WTC11 (cell line): Measurements from ENCODE around the gene NDC1.

ENCODE experiments used
- ERG ChIP-seq: fragments of 250-450 bp; sonication (Bioruptor Pico); IDR thresholded peaks from 2 replicates; pipeline ENCODE4 v1.8.0; 2021; ENCODE audit warnings: mild to moderate bottlenecking
- FOXJ3 ChIP-seq: sonication (generic); formaldehyde crosslinking; IDR thresholded peaks from 2 replicates; pipeline ENCODE4 v1.9.0; 2021; ENCODE audit warnings: missing genetic modification reagents, mild to moderate bottlenecking, borderline replicate concordance
- JUN ChIP-seq: sonication (generic); formaldehyde crosslinking; IDR thresholded peaks from 2 replicates; pipeline ENCODE4 v1.8.0; 2023; ENCODE audit warnings: mild to moderate bottlenecking, missing genetic modification reagents
- NR3C1 ChIP-seq: sonication (generic); formaldehyde crosslinking; conservative IDR thresholded peaks from 2 replicates; pipeline ENCODE4 v1.8.1; 2023; ENCODE audit warnings: low read depth, mild to moderate bottlenecking, missing genetic modification reagents
- SP1 ChIP-seq: sonication (generic); formaldehyde crosslinking; conservative IDR thresholded peaks from 2 replicates; pipeline ENCODE4 v1.8.1; 2022; ENCODE audit warnings: missing genetic modification reagents
- ZNF423 ChIP-seq: fragments of 250-450 bp; sonication (Bioruptor Pico); IDR thresholded peaks from 2 replicates; pipeline ENCODE4 v2.1.2; 2022; ENCODE audit warnings: mild to moderate bottlenecking, moderate library complexity
- TF ChIP-seq, protein P1 (sequence below): fragments of 200-600 bp; IDR thresholded peaks from 2 replicates; pipeline ENCODE4 v1.8.0; 2022; ENCODE audit warnings: antibody characterized with exemption
- TF ChIP-seq, protein P2 (sequence below): sonication (generic); formaldehyde crosslinking; IDR thresholded peaks from 2 replicates; pipeline ENCODE4 v1.8.1; 2022; ENCODE audit warnings: low read depth, mild to moderate bottlenecking, moderate library complexity, missing genetic modification reagents, borderline replicate concordance
- TF ChIP-seq, protein P3 (sequence below): sonication (generic); formaldehyde crosslinking; IDR thresholded peaks from 2 replicates; pipeline ENCODE4 v1.8.0; 2022; ENCODE audit warnings: mild to moderate bottlenecking, missing genetic modification reagents

DNA sequence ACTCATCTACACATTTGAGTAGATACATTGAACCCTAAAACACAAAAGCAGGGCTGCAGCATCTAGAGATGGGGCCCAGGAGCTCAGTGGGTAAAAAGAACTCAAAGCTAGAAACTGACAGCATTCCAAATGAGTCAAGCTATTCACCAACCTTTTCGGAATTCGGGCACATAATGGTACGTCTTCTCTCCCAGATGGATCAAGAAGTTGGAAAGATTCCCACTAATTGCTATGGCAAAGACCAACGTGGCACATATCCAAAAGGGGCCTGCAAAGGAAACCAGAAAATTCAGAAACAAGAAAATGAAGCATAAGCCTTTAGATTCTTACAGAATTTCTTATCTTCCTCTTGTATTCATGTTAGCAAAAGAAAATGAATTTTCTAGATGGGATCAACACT lies 33.1 kb upstream of the NDC1 start:
- TF ChIP-seq, protein P1, sequence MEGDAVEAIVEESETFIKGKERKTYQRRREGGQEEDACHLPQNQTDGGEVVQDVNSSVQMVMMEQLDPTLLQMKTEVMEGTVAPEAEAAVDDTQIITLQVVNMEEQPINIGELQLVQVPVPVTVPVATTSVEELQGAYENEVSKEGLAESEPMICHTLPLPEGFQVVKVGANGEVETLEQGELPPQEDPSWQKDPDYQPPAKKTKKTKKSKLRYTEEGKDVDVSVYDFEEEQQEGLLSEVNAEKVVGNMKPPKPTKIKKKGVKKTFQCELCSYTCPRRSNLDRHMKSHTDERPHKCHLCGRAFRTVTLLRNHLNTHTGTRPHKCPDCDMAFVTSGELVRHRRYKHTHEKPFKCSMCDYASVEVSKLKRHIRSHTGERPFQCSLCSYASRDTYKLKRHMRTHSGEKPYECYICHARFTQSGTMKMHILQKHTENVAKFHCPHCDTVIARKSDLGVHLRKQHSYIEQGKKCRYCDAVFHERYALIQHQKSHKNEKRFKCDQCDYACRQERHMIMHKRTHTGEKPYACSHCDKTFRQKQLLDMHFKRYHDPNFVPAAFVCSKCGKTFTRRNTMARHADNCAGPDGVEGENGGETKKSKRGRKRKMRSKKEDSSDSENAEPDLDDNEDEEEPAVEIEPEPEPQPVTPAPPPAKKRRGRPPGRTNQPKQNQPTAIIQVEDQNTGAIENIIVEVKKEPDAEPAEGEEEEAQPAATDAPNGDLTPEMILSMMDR = no peak
- TF ChIP-seq SP1 (CRISPR knock-in tag) (no peak), FOXJ3 (no peak), JUN (no peak), ERG (CRISPR knock-in tag) (no peak), NR3C1 (no peak), ZNF423 (no peak)
- TF ChIP-seq, protein P2, sequence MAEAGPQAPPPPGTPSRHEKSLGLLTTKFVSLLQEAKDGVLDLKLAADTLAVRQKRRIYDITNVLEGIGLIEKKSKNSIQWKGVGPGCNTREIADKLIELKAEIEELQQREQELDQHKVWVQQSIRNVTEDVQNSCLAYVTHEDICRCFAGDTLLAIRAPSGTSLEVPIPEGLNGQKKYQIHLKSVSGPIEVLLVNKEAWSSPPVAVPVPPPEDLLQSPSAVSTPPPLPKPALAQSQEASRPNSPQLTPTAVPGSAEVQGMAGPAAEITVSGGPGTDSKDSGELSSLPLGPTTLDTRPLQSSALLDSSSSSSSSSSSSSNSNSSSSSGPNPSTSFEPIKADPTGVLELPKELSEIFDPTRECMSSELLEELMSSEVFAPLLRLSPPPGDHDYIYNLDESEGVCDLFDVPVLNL (CRISPR knock-in tag) = no peak
- TF ChIP-seq, protein P3, sequence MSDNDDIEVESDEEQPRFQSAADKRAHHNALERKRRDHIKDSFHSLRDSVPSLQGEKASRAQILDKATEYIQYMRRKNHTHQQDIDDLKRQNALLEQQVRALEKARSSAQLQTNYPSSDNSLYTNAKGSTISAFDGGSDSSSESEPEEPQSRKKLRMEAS (CRISPR knock-in tag) = no peak
